Endodermal cell (in vitro differentiated cells): ENCODE results near the gene PPP1R14C. TPM values are rescaled to one million over a fixed set of nuclear protein-coding genes. Genes with fewer than 3 reads are reported as not detected.

Experiments
- DNase-seq: peaks from one replicate; pipeline ENCODE4 v3.0.0-alpha.2; 2017
- H3K27ac ChIP-seq: 2 replicates; pipeline ENCODE4 v1.5.1; 2013; ENCODE audit warnings: mild to moderate bottlenecking, low read depth, low read length, moderate library complexity
- H3K27me3 ChIP-seq: 2 replicates; pipeline ENCODE4 v1.6.1; 2013; ENCODE audit warnings: mild to moderate bottlenecking, low read length, moderate library complexity; ENCODE audit not compliant: insufficient read depth, control insufficient read depth, poor library complexity, severe bottlenecking
- H3K36me3 ChIP-seq: 2 replicates; pipeline ENCODE4 v1.7.0; 2013; ENCODE audit warnings: mild to moderate bottlenecking, low read length, moderate library complexity; ENCODE audit not compliant: control insufficient read depth, insufficient read depth
- H3K4me1 ChIP-seq: one replicate; pipeline ENCODE4 v1.7.0; 2013; ENCODE audit warnings: low read length; ENCODE audit not compliant: control insufficient read depth, insufficient read depth
- H3K4me3 ChIP-seq: 2 replicates; pipeline ENCODE4 v1.5.1; 2013; ENCODE audit warnings: mild to moderate bottlenecking, low read length, moderate library complexity
- H3K9ac ChIP-seq: 2 replicates; pipeline ENCODE4 v1.6.1; 2013; ENCODE audit warnings: mild to moderate bottlenecking, low read length, moderate library complexity; ENCODE audit not compliant: poor library complexity, severe bottlenecking; ENCODE audit errors: extremely low read depth
- H3K9me3 ChIP-seq: 2 replicates; pipeline ENCODE4 v1.6.1; 2013; ENCODE audit warnings: mild to moderate bottlenecking, low read length, moderate library complexity; ENCODE audit not compliant: control insufficient read depth
- H3K27ac Mint-ChIP-seq: 2 replicates; pipeline ENCODE4 v1.8.0; 2020; ENCODE audit warnings: mixed read lengths
- H3K27me3 Mint-ChIP-seq: 2 replicates; pipeline ENCODE4 v1.8.0; 2021; ENCODE audit warnings: mild to moderate bottlenecking, mixed read lengths; ENCODE audit not compliant: insufficient read depth
- H3K36me3 Mint-ChIP-seq: 2 replicates; pipeline ENCODE4 v1.8.0; 2020; ENCODE audit warnings: low read depth, mixed read lengths
- H3K4me1 Mint-ChIP-seq: 2 replicates; pipeline ENCODE4 v1.8.0; 2020; ENCODE audit warnings: mixed read lengths
- H3K4me3 Mint-ChIP-seq: 2 replicates; pipeline ENCODE4 v1.8.0; 2020; ENCODE audit warnings: mild to moderate bottlenecking, moderate library complexity, mixed read lengths
- H3K9me3 Mint-ChIP-seq: 2 replicates; pipeline ENCODE4 v1.8.0; 2020; ENCODE audit warnings: mild to moderate bottlenecking, mixed read lengths
- whole genome bisulfite sequencing, 2 experiments: methylation state at CpG; one replicate each; pipeline versions ENCODE4 v1.1.5 to v1.1.7; 2013; ENCODE audit warnings: missing lambda C conversion rate in 2 of 2, mixed read lengths in 1 of 2; ENCODE audit not compliant: insufficient coverage in 1 of 2, insufficient read length in 1 of 2; 5-methylcytosine and 5-hydroxymethylcytosine counted together
- total RNA-seq, 2 donors: library from RNA; stranded (reverse); fragmentation: NEBNext Ultra II Directional in 1 of 2; extraction: Animal tissue kit (Norgen Biotek cat#: 25700) in 1 of 2; gene quantifications; 2 replicates in 1 of 2; 3 replicates in 1 of 2; pipeline ENCODE4 v1.2.1, GENCODE V29; 2021
- TF ChIP-seq, protein P1 (sequence below): fragments of 200-600 bp; sonication (generic); conservative IDR thresholded peaks from 2 replicates; pipeline ENCODE4 v1.5.0; 2021; ENCODE audit warnings: antibody characterized with exemption, mild to moderate bottlenecking

The PPP1R14C gene
- total RNA-seq, 2 donors from 2014 or later, result 0.20 to 0.29 TPM

- no peak overlapping the region for H3K27ac Mint-ChIP-seq
- H3K4me1 Mint-ChIP-seq, result no peaks in the 10 kb centered on the region
These were observed 40.0 kb upstream of the PPP1R14C start for GRCh38 chr6:150102750-150103270.

DNA sequence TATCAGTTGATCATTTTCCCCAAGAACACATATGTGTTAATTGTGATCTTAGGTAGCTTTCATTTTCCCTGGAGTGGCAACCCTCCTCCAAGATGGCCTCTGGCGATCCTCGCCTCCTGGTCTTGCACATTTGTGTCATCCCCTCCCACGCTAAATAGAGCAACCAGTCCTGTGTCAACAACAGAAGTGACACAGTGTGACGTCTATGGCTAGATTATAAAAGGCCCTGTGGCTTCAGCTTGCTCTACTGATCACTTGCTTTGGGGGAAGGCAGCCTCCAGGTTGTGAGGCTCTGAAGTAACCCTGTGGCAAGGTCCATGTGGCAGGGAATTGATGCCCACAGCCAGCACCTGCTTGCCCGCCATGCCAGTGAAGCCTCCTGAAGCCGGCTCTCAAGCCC lies 30.6 kb upstream of the PPP1R14C start:
- Histone ChIP-seq H3K36me3 (no peaks in the 10 kb centered on the region), H3K4me3 (no peak overlapping the region), H3K4me1 (no peaks in the 10 kb centered on the region), H3K27me3 (no peaks in the 10 kb centered on the region), H3K9me3 (no peaks in the 10 kb centered on the region), H3K27ac (no peak overlapping the region), H3K9ac (no peak overlapping the region)
- Mint-ChIP-seq H3K36me3 (no peaks in the 10 kb centered on the region), H3K4me3 (no peak overlapping the region), H3K27me3 (no peaks in the 10 kb centered on the region), H3K27ac (no peak overlapping the region), H3K4me1 (no peaks in the 10 kb centered on the region), H3K9me3 (peaks cover 6% of the 10 kb centered on the region)
- no peak for DNase-seq
- TF ChIP-seq, protein P1, sequence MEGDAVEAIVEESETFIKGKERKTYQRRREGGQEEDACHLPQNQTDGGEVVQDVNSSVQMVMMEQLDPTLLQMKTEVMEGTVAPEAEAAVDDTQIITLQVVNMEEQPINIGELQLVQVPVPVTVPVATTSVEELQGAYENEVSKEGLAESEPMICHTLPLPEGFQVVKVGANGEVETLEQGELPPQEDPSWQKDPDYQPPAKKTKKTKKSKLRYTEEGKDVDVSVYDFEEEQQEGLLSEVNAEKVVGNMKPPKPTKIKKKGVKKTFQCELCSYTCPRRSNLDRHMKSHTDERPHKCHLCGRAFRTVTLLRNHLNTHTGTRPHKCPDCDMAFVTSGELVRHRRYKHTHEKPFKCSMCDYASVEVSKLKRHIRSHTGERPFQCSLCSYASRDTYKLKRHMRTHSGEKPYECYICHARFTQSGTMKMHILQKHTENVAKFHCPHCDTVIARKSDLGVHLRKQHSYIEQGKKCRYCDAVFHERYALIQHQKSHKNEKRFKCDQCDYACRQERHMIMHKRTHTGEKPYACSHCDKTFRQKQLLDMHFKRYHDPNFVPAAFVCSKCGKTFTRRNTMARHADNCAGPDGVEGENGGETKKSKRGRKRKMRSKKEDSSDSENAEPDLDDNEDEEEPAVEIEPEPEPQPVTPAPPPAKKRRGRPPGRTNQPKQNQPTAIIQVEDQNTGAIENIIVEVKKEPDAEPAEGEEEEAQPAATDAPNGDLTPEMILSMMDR, result no peak
- 91 to 100% methylated on average over 3 to 6 of the region's 6 CpGs for WGBS, 2 experiments

More at GRCh38 chr6:150102750-150103270, 40.0 kb upstream of the PPP1R14C start:
- Mint-ChIP-seq H3K9me3 (no peaks in the 10 kb centered on the region), H3K27me3 (no peaks in the 10 kb centered on the region), H3K4me3 (no peak overlapping the region), H3K36me3 (no peaks in the 10 kb centered on the region)
- no peak overlapping the region for H3K4me3 ChIP-seq
- H3K36me3 ChIP-seq, result no peaks in the 10 kb centered on the region
- TF ChIP-seq, protein P1, result no peak
- H3K9me3 ChIP-seq, result no peaks in the 10 kb centered on the region
- H3K27me3 ChIP-seq, result no peaks in the 10 kb centered on the region
- H3K27ac ChIP-seq, result no peak overlapping the region
- no peak for DNase-seq
- WGBS, 2 experiments, result 90 to 94% methylated on average over 2 to 4 of the region's 4 CpGs
- no peaks in the 10 kb centered on the region for H3K4me1 ChIP-seq
- H3K9ac ChIP-seq, result no peak overlapping the region

- DNase-seq, result no peak
- H3K9me3 Mint-ChIP-seq, result peaks cover 6% of the 10 kb centered on the region
- Histone ChIP-seq H3K36me3 (no peaks in the 10 kb centered on the region), H3K9me3 (no peaks in the 10 kb centered on the region), H3K4me1 (no peaks in the 10 kb centered on the region), H3K4me3 (no peak overlapping the region), H3K27me3 (no peaks in the 10 kb centered on the region), H3K27ac (no peak overlapping the region), H3K9ac (no peak overlapping the region)
- WGBS, 2 experiments, result 95 to 99% methylated on average over 14 to 25 of the region's 25 CpGs
- TF ChIP-seq, protein P1, result no peak
- no peak overlapping the region for H3K4me3 Mint-ChIP-seq
- peaks cover 4% of the 10 kb centered on the region for H3K4me1 Mint-ChIP-seq
- H3K27me3 Mint-ChIP-seq, result no peaks in the 10 kb centered on the region
- H3K27ac Mint-ChIP-seq, result no peak overlapping the region
- no peaks in the 10 kb centered on the region for H3K36me3 Mint-ChIP-seq
These were observed 27.1 kb upstream of the PPP1R14C start for GRCh38 chr6:150115769-150116168.
